Breast epithelium (tissue), 4 donors: ENCODE measurements around the gene MACROD2. TPM values are rescaled to one million over a fixed set of nuclear protein-coding genes. Genes with fewer than 3 reads are reported as not detected.

Experiments used
- DNase-seq, 2 donors: peaks; one replicate each; pipeline ENCODE4 v3.0.0-alpha.2; 2019; ENCODE audit warnings: low spot score in 2 of 2
- H3K27ac ChIP-seq, 2 donors: fragments of 200-600 bp; sonication (generic) in 1 of 2; one replicate each; pipeline ENCODE4 v1.5.1; 2016 to 2019; ENCODE audit warnings: mild to moderate bottlenecking in 1 of 2
- H3K27me3 ChIP-seq, 2 donors: fragments of 200-600 bp; sonication (generic) in 1 of 2; one replicate each; pipeline versions ENCODE4 v1.5.1 to v1.6.0; 2017 to 2019; ENCODE audit warnings: control low read depth in 1 of 2, mild to moderate bottlenecking in 1 of 2
- H3K36me3 ChIP-seq: fragments of 200-600 bp; one replicate; pipeline ENCODE4 v1.5.1; 2019
- H3K4me1 ChIP-seq, 2 donors: fragments of 200-600 bp; sonication (generic); one replicate each; pipeline ENCODE4 v1.5.1; 2016 to 2019; ENCODE audit warnings: control low read depth in 1 of 2
- H3K4me3 ChIP-seq, 3 donors: fragments of 200-600 bp; sonication (generic); 1 replicate in 2 of 3; 2 replicates in 1 of 3; pipeline ENCODE4 v1.5.1; 2016 to 2019; ENCODE audit warnings: mild to moderate bottlenecking in 3 of 3, moderate library complexity in 2 of 3
- H3K9me3 ChIP-seq, 2 donors: fragments of 200-600 bp; sonication (generic) in 1 of 2; one replicate each; pipeline ENCODE4 v1.5.1; 2016 to 2019; ENCODE audit warnings: control low read depth in 1 of 2
- POLR2A ChIP-seq: fragments of 450-650 bp; IDR thresholded peaks from one replicate; pipeline ENCODE4 v1.6.1; 2016; ENCODE audit warnings: antibody characterized with exemption, mild to moderate bottlenecking, moderate library complexity
- POLR2AphosphoS5 ChIP-seq, 3 donors: sonication (generic); formaldehyde crosslinking; IDR thresholded peaks; one replicate each; pipeline ENCODE4 v1.6.1; 2017; ENCODE audit warnings: antibody characterized with exemption in 3 of 3
- intact Hi-C: fragments of 100-400 bp; cut with DNase I; formaldehyde crosslinking; loops from one replicate; pipeline ENCODE4 v1.15.1; 2023; ENCODE audit warnings: low total_unique reads
- total RNA-seq, 3 donors: library from RNA; depleted of rRNA; stranded (reverse); fragments of >200 nt; gene quantifications; one replicate each; pipeline ENCODE4 v1.1.0, GENCODE V29; 2016
- TF ChIP-seq, protein P1 (sequence below), 3 donors: fragments of 450-650 bp; IDR thresholded peaks; one replicate each; pipeline ENCODE4 v1.5.1; 2016 to 2017; ENCODE audit warnings: antibody characterized with exemption in 3 of 3, mild to moderate bottlenecking in 3 of 3, moderate library complexity in 3 of 3

Gene MACROD2
- total RNA-seq, 3 donors from 2014 or later: 6.7 to 26.8 (median 8.8) TPM

DNA sequence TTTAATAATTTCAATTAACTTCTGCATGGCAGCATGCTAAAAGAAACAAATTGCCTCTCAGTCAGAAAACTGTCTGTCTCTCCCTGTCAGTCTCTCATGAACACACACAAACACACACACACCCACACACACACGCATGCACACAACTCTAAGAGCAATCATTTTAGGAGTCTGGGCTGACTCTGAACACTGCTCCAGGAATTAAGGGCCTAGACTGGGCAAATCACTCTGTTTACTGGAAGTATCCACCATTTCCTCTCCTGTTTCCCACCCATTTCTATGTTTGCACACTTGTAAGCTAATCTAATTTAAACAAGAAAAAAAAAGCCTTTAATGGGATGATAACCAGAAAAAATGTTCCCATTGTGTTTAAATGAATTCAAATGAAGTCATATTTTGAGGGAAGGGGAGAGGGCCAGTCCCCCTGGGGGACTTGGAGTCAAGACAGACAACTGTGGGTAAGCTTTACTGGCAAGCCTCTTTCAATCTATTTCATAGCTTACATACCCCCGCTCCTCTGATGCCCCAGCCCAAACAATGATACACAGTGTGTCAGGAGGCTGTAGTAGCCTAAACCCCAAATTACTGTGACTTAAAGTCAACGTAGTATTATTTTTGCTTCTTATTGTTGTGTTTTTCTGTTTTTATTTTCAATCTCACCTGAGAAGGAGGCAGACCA, 789.9 kb downstream of the MACROD2 start:
- H3K27me3 ChIP-seq: no peaks in the 10 kb centered on the region
- no peaks in the 10 kb centered on the region for H3K9me3 ChIP-seq
- no peak overlapping the region for H3K27ac ChIP-seq
- TF ChIP-seq POLR2AphosphoS5 (IDR thresholded peaks at IDR 0.05): no peak
- TF ChIP-seq POLR2A: no peak
- TF ChIP-seq, protein P1, sequence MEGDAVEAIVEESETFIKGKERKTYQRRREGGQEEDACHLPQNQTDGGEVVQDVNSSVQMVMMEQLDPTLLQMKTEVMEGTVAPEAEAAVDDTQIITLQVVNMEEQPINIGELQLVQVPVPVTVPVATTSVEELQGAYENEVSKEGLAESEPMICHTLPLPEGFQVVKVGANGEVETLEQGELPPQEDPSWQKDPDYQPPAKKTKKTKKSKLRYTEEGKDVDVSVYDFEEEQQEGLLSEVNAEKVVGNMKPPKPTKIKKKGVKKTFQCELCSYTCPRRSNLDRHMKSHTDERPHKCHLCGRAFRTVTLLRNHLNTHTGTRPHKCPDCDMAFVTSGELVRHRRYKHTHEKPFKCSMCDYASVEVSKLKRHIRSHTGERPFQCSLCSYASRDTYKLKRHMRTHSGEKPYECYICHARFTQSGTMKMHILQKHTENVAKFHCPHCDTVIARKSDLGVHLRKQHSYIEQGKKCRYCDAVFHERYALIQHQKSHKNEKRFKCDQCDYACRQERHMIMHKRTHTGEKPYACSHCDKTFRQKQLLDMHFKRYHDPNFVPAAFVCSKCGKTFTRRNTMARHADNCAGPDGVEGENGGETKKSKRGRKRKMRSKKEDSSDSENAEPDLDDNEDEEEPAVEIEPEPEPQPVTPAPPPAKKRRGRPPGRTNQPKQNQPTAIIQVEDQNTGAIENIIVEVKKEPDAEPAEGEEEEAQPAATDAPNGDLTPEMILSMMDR (IDR thresholded peaks at IDR 0.05): no peak
- H3K36me3 ChIP-seq: no peaks in the 10 kb centered on the region
- no peak for DNase-seq
- H3K4me1 ChIP-seq: no peaks in the 10 kb centered on the region
- intact Hi-C loops: no loop called here
- no peak overlapping the region for H3K4me3 ChIP-seq

DNA sequence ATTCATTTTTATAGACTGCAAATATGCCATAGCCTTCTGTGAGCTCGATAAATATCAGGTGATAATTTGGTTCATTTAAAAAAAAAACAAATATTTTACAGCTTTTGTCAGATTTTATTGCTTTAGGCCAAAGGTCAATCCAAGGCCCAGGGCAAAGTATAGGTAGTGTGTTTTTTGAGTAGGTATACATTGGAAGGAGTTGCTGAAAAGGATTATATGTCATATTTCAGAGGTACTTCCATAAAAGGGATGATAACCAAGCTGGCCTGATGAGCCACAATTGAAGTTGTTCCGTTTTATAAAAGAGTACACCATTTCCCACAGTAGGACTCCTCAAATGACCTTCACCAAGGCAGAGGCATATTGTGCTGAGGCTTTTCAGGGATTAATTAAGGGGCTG, 794.9 kb downstream of the MACROD2 start:
- H3K27me3 ChIP-seq: no peaks in the 10 kb centered on the region
- H3K4me3 ChIP-seq: no peak overlapping the region
- no peaks in the 10 kb centered on the region for H3K4me1 ChIP-seq
- no peaks in the 10 kb centered on the region for H3K9me3 ChIP-seq
- TF ChIP-seq, protein P1 (IDR thresholded peaks at IDR 0.05): no peak
- no peak for TF ChIP-seq POLR2A
- no peak for TF ChIP-seq POLR2AphosphoS5 (IDR thresholded peaks at IDR 0.05)
- H3K36me3 ChIP-seq: no peaks in the 10 kb centered on the region
- no peak for DNase-seq
- intact Hi-C loops: no loop called here
- no peak overlapping the region for H3K27ac ChIP-seq

- Histone ChIP-seq H3K36me3 (no peaks in the 10 kb centered on the region), H3K27me3 (no peaks in the 10 kb centered on the region), H3K27ac (no peak overlapping the region), H3K4me3 (no peak overlapping the region), H3K4me1 (no peaks in the 10 kb centered on the region), H3K9me3 (no peaks in the 10 kb centered on the region)
- intact Hi-C loops: no loop called here
- TF ChIP-seq, protein P1 (IDR thresholded peaks at IDR 0.05): no peak
- TF ChIP-seq POLR2A (no peak), POLR2AphosphoS5 (IDR thresholded peaks at IDR 0.05) (no peak)
- DNase-seq: no peak
These were observed 795.7 kb downstream of the MACROD2 start for GRCh38 chr20:14790771-14791620.

DNA sequence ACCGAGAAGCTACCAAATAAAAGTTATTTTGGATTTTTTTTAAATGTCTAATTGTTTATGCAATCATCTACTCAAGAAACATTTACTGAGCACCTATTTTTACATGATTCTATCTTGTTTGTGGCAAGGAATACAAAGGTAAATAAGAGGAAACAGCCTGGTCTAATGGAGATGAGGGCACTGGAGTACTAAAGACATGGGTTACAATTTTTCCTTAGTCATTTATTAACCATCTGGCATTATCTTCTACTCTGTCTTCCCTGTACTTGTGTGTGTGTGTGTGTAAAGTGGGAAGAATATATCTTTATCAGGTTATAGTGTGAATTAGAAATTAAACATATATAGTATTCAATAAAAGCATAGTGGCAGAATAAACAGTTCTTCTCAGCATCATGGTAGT, 797.6 kb downstream of the MACROD2 start:
- Histone ChIP-seq H3K4me1 (no peaks in the 10 kb centered on the region), H3K4me3 (no peak overlapping the region), H3K9me3 (no peaks in the 10 kb centered on the region), H3K27me3 (no peaks in the 10 kb centered on the region), H3K27ac (no peak overlapping the region), H3K36me3 (no peaks in the 10 kb centered on the region)
- no peak for DNase-seq
- TF ChIP-seq, protein P1 (IDR thresholded peaks at IDR 0.05): no peak
- no peak for TF ChIP-seq POLR2AphosphoS5 (IDR thresholded peaks at IDR 0.05)
- no peak for TF ChIP-seq POLR2A
- intact Hi-C loops: no loop called here

- H3K27me3 ChIP-seq: no peaks in the 10 kb centered on the region
- H3K9me3 ChIP-seq: no peaks in the 10 kb centered on the region
- intact Hi-C loops: no loop called here
- no peak for DNase-seq
- TF ChIP-seq, protein P1 (IDR thresholded peaks at IDR 0.05): no peak
- TF ChIP-seq POLR2A: no peak
- no peak for TF ChIP-seq POLR2AphosphoS5 (IDR thresholded peaks at IDR 0.05)
- H3K4me1 ChIP-seq: no peaks in the 10 kb centered on the region
- H3K4me3 ChIP-seq: no peak overlapping the region
- no peaks in the 10 kb centered on the region for H3K36me3 ChIP-seq
- H3K27ac ChIP-seq: no peak overlapping the region
These were observed 804.4 kb downstream of the MACROD2 start for GRCh38 chr20:14799545-14800216.
